Activated T-helper 17 cell treated with anti-CD3 and anti-CD28 coated beads, Interleukin-2, amount 50 U/mL, for 72 hours (primary cell): ENCODE results near the gene FXYD1. TPM values are rescaled to one million over a fixed set of nuclear protein-coding genes. Genes with fewer than 3 reads are reported as not detected.
A peak's percentile ranks its signal among the peaks of the same experiment; 100 is the strongest.

Source experiments
- ATAC-seq: fragments of 150-1000 bp; cut with Tn5 transposase; replicated peaks from 2 replicates; pipeline ENCODE4 v1.10.0; 2021; ENCODE audit warnings: mild to moderate bottlenecking, moderate library complexity
- H3K27ac Mint-ChIP-seq: one replicate; pipeline ENCODE4 v1.8.0; 2022; ENCODE audit warnings: mixed read lengths
- H3K27me3 Mint-ChIP-seq: one replicate; pipeline ENCODE4 v1.8.0; 2022; ENCODE audit warnings: mixed read lengths
- H3K36me3 Mint-ChIP-seq: one replicate; pipeline ENCODE4 v1.8.0; 2022; ENCODE audit warnings: low read depth, mild to moderate bottlenecking, mixed read lengths
- H3K4me1 Mint-ChIP-seq: one replicate; pipeline ENCODE4 v1.8.0; 2022; ENCODE audit warnings: mixed read lengths
- H3K4me3 Mint-ChIP-seq: one replicate; pipeline ENCODE4 v1.8.0; 2022; ENCODE audit warnings: mild to moderate bottlenecking, mixed read lengths
- H3K9me3 Mint-ChIP-seq: one replicate; pipeline ENCODE4 v1.8.0; 2022; ENCODE audit warnings: mixed read lengths
- total RNA-seq, 2 donors: library from RNA; stranded (reverse); gene quantifications; one replicate each; pipeline ENCODE4 v1.2.3, GENCODE V29; 2022

FXYD1 gene
- total RNA-seq, 2 donors from 2014 or later, result 0.54 to 0.93 TPM

GRCh38 chr19:35181387-35181786 is 42.8 kb downstream of the FXYD1 start:
- peak overlapping the region; percentile 44 for H3K27ac Mint-ChIP-seq
- H3K36me3 Mint-ChIP-seq, result no peaks in the 10 kb centered on the region
- no peaks in the 10 kb centered on the region for H3K27me3 Mint-ChIP-seq
- H3K9me3 Mint-ChIP-seq, result peaks cover 4% of the 10 kb centered on the region
- H3K4me3 Mint-ChIP-seq, result no peak overlapping the region
- no peak for ATAC-seq
- H3K4me1 Mint-ChIP-seq, result peaks cover 14% of the 10 kb centered on the region

DNA sequence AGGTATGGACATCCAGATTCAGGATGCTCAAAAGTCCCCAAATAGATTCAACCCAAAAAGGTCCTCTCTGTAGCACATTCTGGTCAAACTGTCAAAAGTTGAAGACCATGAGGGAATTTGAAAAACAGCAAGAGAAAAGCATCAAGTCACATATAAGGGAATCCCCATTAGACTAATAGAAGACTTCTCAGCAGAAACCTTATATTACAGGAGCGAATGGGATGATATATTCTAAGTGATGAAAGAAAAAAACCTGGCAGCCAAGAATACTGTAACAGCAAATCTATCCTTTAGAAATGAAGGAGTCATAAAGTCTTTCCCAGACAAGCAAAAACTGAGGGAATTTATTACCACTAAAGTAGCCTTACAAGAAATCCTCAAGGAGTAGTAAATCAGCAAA is 45.6 kb downstream of the FXYD1 start:
- no peaks in the 10 kb centered on the region for H3K9me3 Mint-ChIP-seq
- no peak for ATAC-seq
- no peaks in the 10 kb centered on the region for H3K36me3 Mint-ChIP-seq
- no peak overlapping the region for H3K4me3 Mint-ChIP-seq
- H3K4me1 Mint-ChIP-seq, result peaks cover 10% of the 10 kb centered on the region
- H3K27me3 Mint-ChIP-seq, result no peaks in the 10 kb centered on the region
- no peak overlapping the region for H3K27ac Mint-ChIP-seq

DNA sequence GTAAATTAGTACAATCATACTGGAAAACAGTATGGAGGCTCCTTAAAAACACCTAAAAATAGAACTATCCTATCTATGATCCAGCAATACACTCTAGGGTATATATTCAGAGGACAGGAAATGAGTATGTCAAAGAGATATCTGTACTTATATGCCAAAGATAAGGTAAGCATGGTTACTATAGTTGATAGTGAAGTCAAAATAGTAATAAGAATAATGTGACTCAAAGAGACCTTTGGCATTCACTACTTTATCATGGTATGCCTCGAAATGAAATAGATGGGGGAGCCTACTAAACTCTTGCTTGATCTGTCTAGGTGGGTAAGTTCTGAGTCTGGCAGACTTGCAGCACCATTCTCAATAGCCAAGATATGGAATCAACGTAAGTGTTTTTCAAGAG is 46.3 kb downstream of the FXYD1 start:
- H3K27ac Mint-ChIP-seq, result no peak overlapping the region
- ATAC-seq, result peak; percentile 75

More for the DNA sequence above, 46.3 kb downstream of the FXYD1 start:
- Mint-ChIP-seq H3K4me1 (peaks cover 7% of the 10 kb centered on the region), H3K27me3 (no peaks in the 10 kb centered on the region), H3K36me3 (no peaks in the 10 kb centered on the region), H3K9me3 (no peaks in the 10 kb centered on the region), H3K4me3 (no peak overlapping the region)

Other genes with a start within 250 kb of the FXYD1 start
- gene ZNF30, start 211.9 kb upstream of the FXYD1 start, total RNA-seq, result 1 to 10 TPM; 2.7 to 3.3 TPM
- 1 to 10 TPM; 7.6 to 7.9 TPM for gene ZNF792, start 174.6 kb upstream of the FXYD1 start, total RNA-seq
- gene GRAMD1A, start 138.5 kb upstream of the FXYD1 start, total RNA-seq, result 100 to 1,000 TPM; 123 to 183 TPM
- gene SCN1B, start 108.4 kb upstream of the FXYD1 start, total RNA-seq, result 1 to 10 TPM in 1 of 2 donors, under 1 TPM in 1; 0.97 to 3.1 TPM
- under 1 TPM in 1 of 2 donors, not detected in 1; 0.48 TPM for gene HPN, start 97.1 kb upstream of the FXYD1 start, total RNA-seq
- not detected for gene FXYD3, start 23.0 kb upstream of the FXYD1 start, total RNA-seq
- 1 to 10 TPM in 1 of 2 donors, not detected in 1; 1.9 TPM for gene LGI4, start 3.8 kb upstream of the FXYD1 start, total RNA-seq
- gene FXYD7, start 4.4 kb downstream of the FXYD1 start, total RNA-seq, result 1 to 10 TPM in 1 of 2 donors, under 1 TPM in 1; 0.40 to 1.4 TPM
- gene FXYD5, start 15.9 kb downstream of the FXYD1 start, total RNA-seq, result 100 to 1,000 TPM; 214 to 257 TPM
- under 1 TPM in 1 of 2 donors, not detected in 1; 0.58 TPM for gene FAM187B, start 89.9 kb downstream of the FXYD1 start, total RNA-seq
- gene LSR, start 110.2 kb downstream of the FXYD1 start, total RNA-seq, result 10 to 100 TPM; 19.1 to 38.0 TPM
- 100 to 1,000 TPM; 109 to 121 TPM for gene USF2, start 130.1 kb downstream of the FXYD1 start, total RNA-seq
- under 1 TPM; 0.11 to 0.22 TPM for gene HAMP, start 143.7 kb downstream of the FXYD1 start, total RNA-seq
- under 1 TPM; 0.24 to 0.50 TPM for gene MAG, start 153.3 kb downstream of the FXYD1 start, total RNA-seq
- 10 to 100 TPM in 1 of 2 donors, 1 to 10 TPM in 1; 5.3 to 11.7 TPM for gene CD22, start 190.4 kb downstream of the FXYD1 start, total RNA-seq
- gene FFAR1, start 209.1 kb downstream of the FXYD1 start, total RNA-seq, result under 1 TPM; 0.42 to 0.54 TPM
- 1 to 10 TPM; 1.7 to 2.3 TPM for gene FFAR3, start 219.6 kb downstream of the FXYD1 start, total RNA-seq
- under 1 TPM; 0.42 to 0.61 TPM for gene GPR42, start 232.2 kb downstream of the FXYD1 start, total RNA-seq